HCT116 (cell line): ENCODE results near the gene TJAP1. TPM values are rescaled to one million over a fixed set of nuclear protein-coding genes. Genes with fewer than 3 reads are reported as not detected.

ENCODE experiments used
- ATAC-seq: fragments of 200-7000 bp; cut with Tn5 transposase; 2 replicates; pipeline ENCODE4 v1.9.1; 2020; ENCODE audit warnings: mild to moderate bottlenecking, moderate library complexity
- BruUV-seq: library from RNA; stranded (reverse); fragments of 400-500 nt; replicated peaks from 2 replicates; lab custom pipeline; 2021; lab: Mats Ljungman, UMichigan
- CTCF ChIA-PET: fragments of 300-600 bp; sonication (Branson Sonifier 250); formaldehyde crosslinking; loops from one replicate; lab custom pipeline; 2021; ENCODE audit warnings: antibody characterized with exemption; lab: Charles Lee
- POLR2A ChIA-PET: fragments of 300-600, 350-600 bp; sonication (Branson Sonifier 250); formaldehyde crosslinking; loops from one replicate; lab custom pipeline; 2021; ENCODE audit warnings: antibody characterized with exemption; lab: Charles Lee
- RAD21 ChIA-PET, 2 experiments: fragments of 300-600 bp; sonication (Branson Sonifier 250); formaldehyde crosslinking; loops; one replicate each; lab custom pipeline; 2023; ENCODE audit warnings: low total read pairs in 2 of 2; ENCODE audit not compliant: uncharacterized antibody in 2 of 2, unreplicated experiment in 2 of 2, low non-redundant PET in 1 of 2; lab: Charles Lee
- DNase-seq: peaks from one replicate; pipeline ENCODE4 v3.0.0-alpha.2; 2010; ENCODE audit warnings: low read depth, low spot score
- H2AFZ ChIP-seq: fragments of 200-600 bp; shearing (Covaris generic), sonication (generic); 2 replicates; pipeline ENCODE4 v1.6.1; 2017; ENCODE audit warnings: low read depth, mixed run types, mixed read lengths, antibody characterized with exemption, low read length; ENCODE audit not compliant: poor library complexity, severe bottlenecking
- H3K27ac ChIP-seq: 2 replicates; pipeline ENCODE4 v1.5.1; 2012; ENCODE audit warnings: low read depth, low read length
- H3K27me3 ChIP-seq: fragments of 200-600 bp; sonication (generic); 2 replicates; pipeline ENCODE4 v1.6.1; 2016; ENCODE audit warnings: mixed run types, low read length, mixed read lengths; ENCODE audit not compliant: insufficient read depth
- H3K36me3 ChIP-seq, 2 experiments: fragments of 200-500 bp in 1 of 2; fragments of 200-600 bp in 1 of 2; sonication (Bioruptor generic) in 1 of 2; sonication (generic) in 1 of 2; 2 replicates each; pipeline versions ENCODE4 v1.5.1 to v1.6.1; 2014 to 2016; ENCODE audit warnings: low read length in 2 of 2, inconsistent platforms in 1 of 2, mixed read lengths in 1 of 2, mixed run types in 1 of 2; ENCODE audit not compliant: insufficient read depth in 2 of 2, control insufficient read depth in 1 of 2
- H3K4me1 ChIP-seq, 2 experiments: fragments of 200-600 bp in 1 of 2; sonication (generic) in 1 of 2; 2 replicates each; pipeline versions ENCODE4 v1.5.1 to v1.6.1; 2012 to 2017; ENCODE audit warnings: low read length in 2 of 2, inconsistent platforms in 1 of 2, mild to moderate bottlenecking in 1 of 2, mixed read lengths in 1 of 2, mixed run types in 1 of 2, moderate library complexity in 1 of 2; ENCODE audit not compliant: insufficient read depth in 2 of 2, control insufficient read depth in 1 of 2
- H3K4me2 ChIP-seq: fragments of 200-600 bp; sonication (generic); 2 replicates; pipeline ENCODE4 v1.6.1; 2017; ENCODE audit warnings: mixed run types, low read length, mixed read lengths
- H3K4me3 ChIP-seq, 2 experiments: fragments of 200-600 bp in 1 of 2; sonication (generic) in 1 of 2; replicated peaks in 1 of 2; 2 replicates each; pipeline ENCODE4 v1.5.1; 2011 to 2016; ENCODE audit warnings: low read length in 2 of 2, control low read depth in 1 of 2, low read depth in 1 of 2, mild to moderate bottlenecking in 1 of 2, mixed read lengths in 1 of 2, mixed run types in 1 of 2
- H3K79me2 ChIP-seq: fragments of 200-600 bp; sonication (generic); 2 replicates; pipeline ENCODE4 v1.6.1; 2017; ENCODE audit warnings: mild to moderate bottlenecking, mixed run types, low read length, moderate library complexity, mixed read lengths; ENCODE audit not compliant: insufficient read depth
- H3K9ac ChIP-seq: fragments of 200-600 bp; sonication (generic); 2 replicates; pipeline ENCODE4 v1.6.1; 2016; ENCODE audit warnings: low read length, mixed read lengths
- H3K9me2 ChIP-seq: fragments of 200-600 bp; sonication (generic), shearing (Covaris generic); 2 replicates; pipeline ENCODE4 v1.6.1; 2017; ENCODE audit warnings: mixed run types, mild to moderate bottlenecking, moderate library complexity; ENCODE audit not compliant: insufficient read depth
- H3K9me3 ChIP-seq, 2 experiments: fragments of 200-500 bp in 1 of 2; fragments of 200-600 bp in 1 of 2; sonication (Bioruptor generic) in 1 of 2; sonication (generic) in 1 of 2; 2 replicates each; pipeline ENCODE4 v1.6.1; 2014 to 2017; ENCODE audit warnings: low read length in 2 of 2, mixed read lengths in 2 of 2, inconsistent platforms in 1 of 2, low read depth in 1 of 2, mild to moderate bottlenecking in 1 of 2, mixed run types in 1 of 2, moderate library complexity in 1 of 2; ENCODE audit not compliant: control insufficient read depth in 1 of 2, insufficient read depth in 1 of 2
- H4K20me1 ChIP-seq: fragments of 200-600 bp; sonication (generic), shearing (Covaris generic); 2 replicates; pipeline ENCODE4 v1.6.1; 2017; ENCODE audit warnings: mixed run types, mild to moderate bottlenecking, moderate library complexity; ENCODE audit not compliant: insufficient read depth
- CBX3 ChIP-seq: IDR thresholded peaks from 2 replicates; pipeline ENCODE4 v1.6.1; 2012; ENCODE audit warnings: low read depth
- CEBPB ChIP-seq: IDR thresholded peaks from 2 replicates; pipeline ENCODE4 v1.6.1; 2012; ENCODE audit warnings: low read depth
- JUND ChIP-seq: IDR thresholded peaks from 2 replicates; pipeline ENCODE4 v1.6.1; 2012
- intact Hi-C: fragments of 100-400 bp; cut with micrococcal nuclease; formaldehyde crosslinking; loops from 2 replicates; pipeline ENCODE4 v1.10.0; 2022
- total RNA-seq: library from RNA; stranded (reverse); gene quantifications from one replicate; pipeline ENCODE4 v1.2.1, GENCODE V29; 2021; ENCODE audit not compliant: unreplicated experiment
- TF ChIP-seq, protein P1 (sequence below), 3 experiments: fragments of 200-600 bp in 1 of 3; sonication (generic) in 1 of 3; IDR thresholded peaks in 2 of 3; conservative IDR thresholded peaks in 1 of 3; 2 replicates each; pipeline ENCODE4 v1.5.1; 2012 to 2017; ENCODE audit warnings: low read depth in 2 of 3, low read length in 2 of 3, antibody characterized with exemption in 1 of 3, borderline replicate concordance in 1 of 3, control low read depth in 1 of 3, mild to moderate bottlenecking in 1 of 3, mixed read lengths in 1 of 3, mixed run types in 1 of 3, moderate library complexity in 1 of 3; ENCODE audit not compliant: insufficient read depth in 1 of 3

Gene TJAP1
- total RNA-seq, 1 experiment from 2014 or later: 45.2 TPM

- no peak overlapping the region for H3K9ac ChIP-seq
- POLR2A ChIA-PET: no interaction called here
- H3K36me3 ChIP-seq: peaks cover 63 to 91% of the 10 kb centered on the region in 2 experiments
- no peaks in the 10 kb centered on the region for H3K9me3 ChIP-seq
- ATAC-seq (0 out of 2 replicates have a peak, but pooled peaks have one; percentile 2), DNase-seq (no peak)
- H4K20me1 ChIP-seq: 0 out of 2 replicates have a peak, but pooled peaks cover 3% of the 10 kb centered on the region
- no peak for TF ChIP-seq CBX3
- CTCF ChIA-PET: no interaction called here
- no peak overlapping the region for H2AFZ ChIP-seq
- peaks cover 1 to 3% of the 10 kb centered on the region in 2 experiments; a peak in 3 of 4 replicates for H3K4me1 ChIP-seq
- intact Hi-C loops: no loop called here
- no peak overlapping the region for H3K27ac ChIP-seq
- H3K27me3 ChIP-seq: no peaks in the 10 kb centered on the region
- BruUV-seq: no TSS peak
- no peaks in the 10 kb centered on the region for H3K9me2 ChIP-seq
- no peak overlapping the region for H3K4me2 ChIP-seq
- H3K4me3 ChIP-seq: no peak overlapping the region
- H3K79me2 ChIP-seq: peaks cover 36% of the 10 kb centered on the region
- RAD21 ChIA-PET: no interaction called here
Observed at GRCh38 chr6:43523284-43523683, 45.9 kb downstream of the TJAP1 start.

GRCh38 chr6:43524483-43524961, 47.2 kb downstream of the TJAP1 start:
- Histone ChIP-seq H3K27me3 (no peaks in the 10 kb centered on the region), H4K20me1 (0 out of 2 replicates have a peak, but pooled peaks cover under 1% of the 10 kb centered on the region), H2AFZ (no peak overlapping the region), H3K4me3 (no peak overlapping the region), H3K36me3 (peaks cover 67 to 94% of the 10 kb centered on the region in 2 experiments), H3K9me2 (no peaks in the 10 kb centered on the region), H3K4me1 (no peaks in the 10 kb centered on the region), H3K9me3 (no peaks in the 10 kb centered on the region), H3K27ac (no peak overlapping the region), H3K4me2 (no peak overlapping the region), H3K9ac (no peak overlapping the region), H3K79me2 (peaks cover 23% of the 10 kb centered on the region)
- intact Hi-C loops: no loop called here
- CTCF ChIA-PET: no interaction called here
- no peak for DNase-seq
- POLR2A ChIA-PET: interaction anchor here (0.7 to 1.4 kb wide), 2 partner anchors 51 to 61 kb away, joined by 3 read pairs; partner anchors contain the start of genes POLH and XPO5
- TF ChIP-seq, protein P1, sequence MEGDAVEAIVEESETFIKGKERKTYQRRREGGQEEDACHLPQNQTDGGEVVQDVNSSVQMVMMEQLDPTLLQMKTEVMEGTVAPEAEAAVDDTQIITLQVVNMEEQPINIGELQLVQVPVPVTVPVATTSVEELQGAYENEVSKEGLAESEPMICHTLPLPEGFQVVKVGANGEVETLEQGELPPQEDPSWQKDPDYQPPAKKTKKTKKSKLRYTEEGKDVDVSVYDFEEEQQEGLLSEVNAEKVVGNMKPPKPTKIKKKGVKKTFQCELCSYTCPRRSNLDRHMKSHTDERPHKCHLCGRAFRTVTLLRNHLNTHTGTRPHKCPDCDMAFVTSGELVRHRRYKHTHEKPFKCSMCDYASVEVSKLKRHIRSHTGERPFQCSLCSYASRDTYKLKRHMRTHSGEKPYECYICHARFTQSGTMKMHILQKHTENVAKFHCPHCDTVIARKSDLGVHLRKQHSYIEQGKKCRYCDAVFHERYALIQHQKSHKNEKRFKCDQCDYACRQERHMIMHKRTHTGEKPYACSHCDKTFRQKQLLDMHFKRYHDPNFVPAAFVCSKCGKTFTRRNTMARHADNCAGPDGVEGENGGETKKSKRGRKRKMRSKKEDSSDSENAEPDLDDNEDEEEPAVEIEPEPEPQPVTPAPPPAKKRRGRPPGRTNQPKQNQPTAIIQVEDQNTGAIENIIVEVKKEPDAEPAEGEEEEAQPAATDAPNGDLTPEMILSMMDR (IDR thresholded peaks at IDR 0.05 in 2 of 3, conservative IDR thresholded peaks at IDR 0.05 in 1 of 3; ENCODE audit: borderline replicate concordance in 1 of 3, insufficient read depth in 1 of 3, low read depth in 2 of 3, low read length in 2 of 3): no peak
- TF ChIP-seq CEBPB (peak; percentile 24; the same call in 1 of the 2 replicates), JUND (0 out of 2 replicates have a peak, but pooled peaks have one; percentile 10)
- BruUV-seq: no TSS peak
- ATAC-seq: no peak
- RAD21 ChIA-PET: no interaction called here
